H1 (cell line): Measurements from ENCODE around the gene BABAM2. TPM values are rescaled to one million over a fixed set of nuclear protein-coding genes. Genes with fewer than 3 reads are reported as not detected.

ENCODE experiments used
- EZH2 ChIP-seq: fragments of 200-600 bp; sonication (generic); IDR thresholded peaks from 2 replicates; pipeline ENCODE4 v1.7.1; 2012; ENCODE audit warnings: low read depth, mild to moderate bottlenecking, moderate library complexity, low read length, inconsistent platforms; ENCODE audit not compliant: severe bottlenecking
- FOSL1 ChIP-seq: IDR thresholded peaks from 2 replicates; pipeline ENCODE4 v1.6.1; 2011; ENCODE audit warnings: mild to moderate bottlenecking, low read depth, low read length, moderate library complexity; ENCODE audit not compliant: insufficient read depth
- GTF2F1 ChIP-seq: IDR thresholded peaks from 2 replicates; pipeline ENCODE4 v1.6.1; 2012; ENCODE audit warnings: low read depth, low read length, improper control_type of control experiment, borderline replicate concordance
- RAD21 ChIP-seq, 2 experiments: IDR thresholded peaks in 1 of 2; conservative IDR thresholded peaks in 1 of 2; 2 replicates each; pipeline ENCODE4 v1.6.1; 2011; ENCODE audit warnings: low read depth in 2 of 2, low read length in 2 of 2, improper control_type of control experiment in 1 of 2, inconsistent platforms in 1 of 2, mild to moderate bottlenecking in 1 of 2, moderate library complexity in 1 of 2
- RBBP5 ChIP-seq: IDR thresholded peaks from 2 replicates; pipeline ENCODE4 v1.7.1; 2012; ENCODE audit warnings: low read depth, mild to moderate bottlenecking, inconsistent platforms, low read length, moderate library complexity, borderline replicate concordance
- RFX5 ChIP-seq: IDR thresholded peaks from 2 replicates; pipeline ENCODE4 v1.6.1; 2011; ENCODE audit warnings: low read depth, low read length, improper control_type of control experiment, borderline replicate concordance
- polyA plus RNA-seq, 7 experiments: library from polyadenylated mRNA; depleted of rRNA in 3 of 7; stranded (reverse) in 5 of 7; unstranded in 2 of 7; fragments of >200 nt in 5 of 7; fragments of 200-250 nt in 2 of 7; gene quantifications; 1 replicate in 5 of 7; 2 replicates in 1 of 7; 4 replicates in 1 of 7; pipeline versions ENCODE4 v1.2.1 to v1.2.3, GENCODE V29; 2011 to 2013; ENCODE audit warnings: missing spikeins in 2 of 7, mixed read lengths in 2 of 7
- total RNA-seq: library from RNA; stranded (reverse); fragmentation: NEBNext Ultra II Directional; extraction: Animal tissue kit (Norgen Biotek cat#: 25700); gene quantifications from 2 replicates; pipeline ENCODE4 v1.2.1, GENCODE V29; 2021
- TF ChIP-seq, protein P1 (sequence below): IDR thresholded peaks from 2 replicates; pipeline ENCODE4 v1.6.1; 2011; ENCODE audit warnings: low read depth, mild to moderate bottlenecking, low read length; ENCODE audit not compliant: insufficient read depth

The BABAM2 gene
- total and polyA plus RNA-seq, 2 of the 8 experiments (the other 6 are each of a cell fraction or from before 2014, with no cell fraction given), result 15.8 to 20.9 TPM

DNA sequence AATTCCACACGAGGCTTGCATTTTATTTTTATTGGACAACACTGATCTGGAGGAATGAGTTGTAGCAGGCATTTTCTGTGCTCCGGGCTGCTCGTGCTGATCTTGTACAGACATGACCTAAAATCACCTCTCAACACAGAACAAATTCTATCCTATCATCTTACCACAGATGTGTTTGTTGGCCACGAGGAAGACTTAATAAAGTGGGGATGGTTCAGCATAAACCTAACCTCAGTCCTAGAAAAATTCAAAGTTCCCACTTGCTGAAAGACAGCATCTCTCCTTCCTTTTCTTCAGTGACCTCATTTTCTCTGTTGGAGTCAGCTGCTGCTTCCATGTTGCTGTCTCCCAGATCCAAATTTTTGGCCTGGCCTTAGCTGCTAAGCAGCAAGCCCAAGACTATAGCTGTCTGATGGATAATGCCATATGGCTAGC is 45.7 kb upstream of the BABAM2 start (continued):
- TF ChIP-seq RBBP5 (no peak), GTF2F1 (no peak), RFX5 (no peak), RAD21 (IDR thresholded peaks at IDR 0.05 in 1 of 2, conservative IDR thresholded peaks at IDR 0.05 in 1 of 2; ENCODE audit: low read depth in 2 of 2, low read length in 2 of 2) (no peak), FOSL1 (no peak), EZH2 (no peak)
- TF ChIP-seq, protein P1, sequence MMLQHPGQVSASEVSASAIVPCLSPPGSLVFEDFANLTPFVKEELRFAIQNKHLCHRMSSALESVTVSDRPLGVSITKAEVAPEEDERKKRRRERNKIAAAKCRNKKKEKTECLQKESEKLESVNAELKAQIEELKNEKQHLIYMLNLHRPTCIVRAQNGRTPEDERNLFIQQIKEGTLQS, result no peak
